ENCODE results near the gene FAM193B. TPM values are rescaled to one million over a fixed set of nuclear protein-coding genes. Genes with fewer than 3 reads are reported as not detected.

Gene FAM193B
- total RNA-seq, 1 experiment from 2014 or later: 72.9 TPM

GRCh38 chr5:177575488-177575887, 21.1 kb upstream of the FAM193B start:
- intact Hi-C loops (cut with micrococcal nuclease; ENCODE audit: unreplicated experiment): no loop called here
- Mint-ChIP-seq H3K9me3 (ENCODE audit: unreplicated experiment) (no peaks in the 10 kb centered on the region), H3K36me3 (ENCODE audit: insufficient read depth, unreplicated experiment) (peaks cover 6% of the 10 kb centered on the region), H3K4me1 (ENCODE audit: low read depth, unreplicated experiment) (peaks cover 6% of the 10 kb centered on the region), H3K27ac (ENCODE audit: unreplicated experiment) (no peak overlapping the region), H3K4me3 (ENCODE audit: unreplicated experiment) (no peak overlapping the region), H3K27me3 (ENCODE audit: insufficient read depth, unreplicated experiment) (peaks cover 4% of the 10 kb centered on the region)
- no peak overlapping the region for H3K4me3 ChIP-seq (ENCODE audit: low read depth, low read length)
- no peaks in the 10 kb centered on the region for H3K4me1 ChIP-seq
- no peaks in the 10 kb centered on the region for H3K27me3 ChIP-seq (replicated peaks; ENCODE audit: control insufficient read depth, insufficient read depth, low read length)
- H3K36me3 ChIP-seq (ENCODE audit: control insufficient read depth, insufficient read depth, low read length): no peaks in the 10 kb centered on the region
- DNase-seq: no peak
- ChIA-PET CTCF (no interaction called here), POLR2A (no interaction called here)
- no TSS peak for BruUV-seq (replicated peaks)
- TF ChIP-seq CTCF (IDR thresholded peaks at IDR 0.05; ENCODE audit: insufficient read depth in 1 of 2, low read depth in 1 of 2, low read length in 1 of 2, severe bottlenecking in 1 of 2, unreplicated experiment in 1 of 2): no peak
- H3K9me3 ChIP-seq: no peaks in the 10 kb centered on the region

- BruUV-seq (replicated peaks): no TSS peak
- Histone ChIP-seq H3K4me1 (peaks cover 11% of the 10 kb centered on the region; the same call in 1 of the 2 replicates), H3K27me3 (replicated peaks; ENCODE audit: control insufficient read depth, insufficient read depth, low read length) (no peaks in the 10 kb centered on the region), H3K36me3 (ENCODE audit: control insufficient read depth, insufficient read depth, low read length) (no peaks in the 10 kb centered on the region), H3K4me3 (ENCODE audit: low read depth, low read length) (no peak overlapping the region), H3K9me3 (no peaks in the 10 kb centered on the region)
- DNase-seq: no peak
- POLR2A ChIA-PET: no interaction called here
- peaks cover 7% of the 10 kb centered on the region for H3K36me3 Mint-ChIP-seq (ENCODE audit: insufficient read depth, unreplicated experiment)
- no peak for TF ChIP-seq CTCF (IDR thresholded peaks at IDR 0.05; ENCODE audit: insufficient read depth in 1 of 2, low read depth in 1 of 2, low read length in 1 of 2, severe bottlenecking in 1 of 2, unreplicated experiment in 1 of 2)
- H3K4me3 Mint-ChIP-seq (ENCODE audit: unreplicated experiment): no peak overlapping the region
- CTCF ChIA-PET: interaction anchor here (1.0 kb wide), 1 partner anchor 35 kb away, joined by 3 read pairs; no protein-coding TSS in a partner anchor
- H3K9me3 Mint-ChIP-seq (ENCODE audit: unreplicated experiment): no peaks in the 10 kb centered on the region
- intact Hi-C loops (cut with micrococcal nuclease; ENCODE audit: unreplicated experiment): no loop called here
- no peak overlapping the region for H3K27ac Mint-ChIP-seq (ENCODE audit: unreplicated experiment)
- peaks cover 3% of the 10 kb centered on the region for H3K27me3 Mint-ChIP-seq (ENCODE audit: insufficient read depth, unreplicated experiment)
- peaks cover under 1% of the 10 kb centered on the region for H3K4me1 Mint-ChIP-seq (ENCODE audit: low read depth, unreplicated experiment)
These were observed 15.5 kb upstream of the FAM193B start for GRCh38 chr5:177569894-177570293.

GRCh38 chr5:177568326-177568725, 14.0 kb upstream of the FAM193B start:
- Histone ChIP-seq H3K9me3 (no peaks in the 10 kb centered on the region), H3K4me1 (peaks cover 11% of the 10 kb centered on the region; the same call in 1 of the 2 replicates), H3K4me3 (ENCODE audit: low read depth, low read length) (no peak overlapping the region), H3K27me3 (replicated peaks; ENCODE audit: control insufficient read depth, insufficient read depth, low read length) (no peaks in the 10 kb centered on the region), H3K36me3 (ENCODE audit: control insufficient read depth, insufficient read depth, low read length) (no peaks in the 10 kb centered on the region)
- no peak for TF ChIP-seq CTCF (IDR thresholded peaks at IDR 0.05; ENCODE audit: insufficient read depth in 1 of 2, low read depth in 1 of 2, low read length in 1 of 2, severe bottlenecking in 1 of 2, unreplicated experiment in 1 of 2)
- DNase-seq: no peak
- Mint-ChIP-seq H3K27me3 (ENCODE audit: insufficient read depth, unreplicated experiment) (no peaks in the 10 kb centered on the region), H3K9me3 (ENCODE audit: unreplicated experiment) (no peaks in the 10 kb centered on the region), H3K4me1 (ENCODE audit: low read depth, unreplicated experiment) (no peaks in the 10 kb centered on the region), H3K27ac (ENCODE audit: unreplicated experiment) (no peak overlapping the region), H3K36me3 (ENCODE audit: insufficient read depth, unreplicated experiment) (peaks cover 6% of the 10 kb centered on the region), H3K4me3 (ENCODE audit: unreplicated experiment) (no peak overlapping the region)
- no TSS peak for BruUV-seq (replicated peaks)
- intact Hi-C loops (cut with micrococcal nuclease; ENCODE audit: unreplicated experiment): no loop called here
- ChIA-PET CTCF (interaction anchor here (0.7 kb wide), 1 partner anchor 81 kb away, joined by 9 read pairs; no protein-coding TSS in a partner anchor), POLR2A (no interaction called here)

All from Caco-2 (cell line).